Activated CD8-positive, alpha-beta T cell treated with anti-CD3 and anti-CD28 coated beads for 36 hours (primary cell): ENCODE results near the gene ACP1. TPM values are rescaled to one million over a fixed set of nuclear protein-coding genes. Genes with fewer than 3 reads are reported as not detected.
"Not testable (repeated sequence)": the region's sequence is repeated elsewhere in the genome, so short reads cannot be mapped to it uniquely, and the experiment has no call there.

Source experiments
- ATAC-seq: fragments of 200-7000 bp; cut with Tn5 transposase; one replicate; pipeline ENCODE4 v1.10.0; 2021; ENCODE audit warnings: mild to moderate bottlenecking, moderate library complexity
- CTCF ChIA-PET: fragments of 350-600 bp; sonication (Branson Sonifier 250); formaldehyde crosslinking; loops from one replicate; lab custom pipeline; 2021; ENCODE audit warnings: antibody characterized with exemption; lab: Charles Lee
- POLR2A ChIA-PET: fragments of 350-600 bp; sonication (Branson Sonifier 250); formaldehyde crosslinking; loops from one replicate; lab custom pipeline; 2021; ENCODE audit warnings: antibody characterized with exemption; lab: Charles Lee
- DNase-seq: peaks from one replicate; pipeline ENCODE4 v3.0.0-alpha.2; 2020
- H3K27ac Mint-ChIP-seq: one replicate; pipeline ENCODE4 v1.8.0; 2021; ENCODE audit warnings: mild to moderate bottlenecking, mixed read lengths
- H3K27me3 Mint-ChIP-seq: one replicate; pipeline ENCODE4 v1.8.0; 2021; ENCODE audit warnings: mixed read lengths
- H3K36me3 Mint-ChIP-seq: one replicate; pipeline ENCODE4 v1.8.0; 2021; ENCODE audit warnings: low read depth, mixed read lengths
- H3K4me1 Mint-ChIP-seq: one replicate; pipeline ENCODE4 v1.8.0; 2021; ENCODE audit warnings: low read depth, mixed read lengths
- H3K4me3 Mint-ChIP-seq: one replicate; pipeline ENCODE4 v1.8.0; 2021; ENCODE audit warnings: mild to moderate bottlenecking, moderate library complexity, mixed read lengths
- H3K9me3 Mint-ChIP-seq: one replicate; pipeline ENCODE4 v1.8.0; 2021; ENCODE audit warnings: mixed read lengths
- CTCF ChIP-seq: fragments of 200-600 bp; IDR thresholded peaks from one replicate; pipeline ENCODE4 v1.8.0; 2022; ENCODE audit warnings: antibody characterized with exemption, mild to moderate bottlenecking
- intact Hi-C: fragments of 100-400 bp; cut with micrococcal nuclease; formaldehyde crosslinking; loops from one replicate; pipeline ENCODE4 v1.10.0; 2022
- total RNA-seq, 2 experiments: library from RNA; stranded (reverse); gene quantifications; one replicate each; pipeline ENCODE4 v1.2.3, GENCODE V29; 2021

The ACP1 gene
- total RNA-seq, 2 experiments from 2014 or later: 146 to 153 TPM

GRCh38 chr2:310994-311393, 46.2 kb downstream of the ACP1 start:
- no peak overlapping the region for H3K27ac Mint-ChIP-seq
- DNase-seq: no peak
- no peak overlapping the region for H3K4me3 Mint-ChIP-seq
- POLR2A ChIA-PET: interaction anchor here (0.9 kb wide), 1 partner anchor 30 kb away, joined by 4 read pairs; no protein-coding TSS in a partner anchor
- ATAC-seq: no peak
- H3K27me3 Mint-ChIP-seq: peaks cover 2% of the 10 kb centered on the region
- intact Hi-C loops: no loop called here
- TF ChIP-seq CTCF: no peak
- CTCF ChIA-PET: no interaction called here
- no peaks in the 10 kb centered on the region for H3K4me1 Mint-ChIP-seq
- no peaks in the 10 kb centered on the region for H3K9me3 Mint-ChIP-seq
- no peaks in the 10 kb centered on the region for H3K36me3 Mint-ChIP-seq

DNA sequence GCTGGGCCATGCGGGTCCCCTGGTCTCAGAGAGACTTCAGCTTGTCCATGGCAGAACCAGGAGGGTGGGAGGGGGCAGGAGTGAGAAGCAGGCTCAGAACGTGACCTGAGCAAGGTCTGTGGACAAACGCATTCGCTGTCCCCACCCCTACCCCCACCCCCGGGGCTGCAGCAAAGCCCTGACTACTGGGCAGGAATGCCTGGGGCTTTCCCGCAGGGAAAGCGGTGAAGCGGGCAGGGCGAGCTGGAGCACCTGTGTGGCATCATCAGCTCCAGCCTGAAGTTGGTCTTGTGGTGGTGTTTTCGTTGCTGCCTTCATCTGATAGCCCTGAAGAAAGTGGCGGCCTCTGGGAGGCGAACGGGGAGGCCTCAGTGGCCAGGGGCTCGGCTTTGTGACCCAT, 49.2 kb downstream of the ACP1 start:
- ATAC-seq (no peak), DNase-seq (no peak)
- POLR2A ChIA-PET: interaction anchor here (0.6 kb wide), 1 partner anchor 116 kb away, joined by 3 read pairs; no protein-coding TSS in a partner anchor
- Mint-ChIP-seq H3K36me3 (peaks cover 7% of the 10 kb centered on the region), H3K27ac (no peak overlapping the region), H3K4me1 (peaks cover 20% of the 10 kb centered on the region), H3K9me3 (peaks cover 4% of the 10 kb centered on the region), H3K27me3 (peaks cover 7% of the 10 kb centered on the region), H3K4me3 (no peak overlapping the region)
- intact Hi-C loops: no loop called here
- no peak for TF ChIP-seq CTCF
- CTCF ChIA-PET: no interaction called here

DNA sequence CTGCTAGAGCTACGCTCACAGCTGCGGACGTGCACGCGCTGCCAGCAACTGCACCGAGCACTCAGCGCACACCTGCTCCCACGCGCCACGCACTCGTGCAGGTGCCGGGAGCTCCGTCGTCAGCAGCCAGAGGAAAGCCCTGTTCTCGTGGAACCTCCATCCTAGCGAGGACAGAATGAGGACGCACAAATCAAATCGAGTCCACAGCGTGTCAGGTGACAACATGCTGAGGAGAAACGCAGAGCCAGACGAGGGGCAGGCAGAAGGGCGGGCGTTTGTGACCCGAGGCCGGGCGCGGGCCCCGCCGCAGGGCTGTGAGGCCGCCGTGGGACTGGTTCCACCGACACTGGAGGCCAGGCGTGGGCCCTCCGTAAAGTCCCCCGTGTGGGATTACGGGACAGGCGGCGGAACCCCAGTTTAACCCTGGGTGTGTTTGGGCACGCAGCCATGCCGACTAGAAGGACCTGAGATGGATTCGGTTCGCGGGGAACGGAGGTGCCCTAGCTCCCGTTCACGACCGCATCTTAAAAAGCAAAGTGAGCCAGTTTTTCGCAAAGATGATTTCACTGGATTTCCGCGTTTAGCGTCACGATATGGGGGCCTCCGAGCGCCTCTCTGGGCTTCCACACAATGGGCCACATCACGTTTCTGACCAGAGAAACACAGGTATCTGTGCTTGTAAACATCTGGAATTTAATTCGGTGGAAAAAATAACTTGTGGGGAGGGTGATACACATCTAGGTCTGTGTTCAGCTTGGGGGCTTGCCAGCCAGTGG, 50.0 kb downstream of the ACP1 start:
- no peak for ATAC-seq
- ChIA-PET POLR2A (interaction anchor here (0.6 kb wide), 1 partner anchor 116 kb away, joined by 3 read pairs; no protein-coding TSS in a partner anchor), CTCF (no interaction called here)
- Mint-ChIP-seq H3K4me1 (peaks cover 24% of the 10 kb centered on the region), H3K9me3 (peaks cover 5% of the 10 kb centered on the region), H3K27ac (no peak overlapping the region), H3K27me3 (peaks cover 9% of the 10 kb centered on the region), H3K36me3 (peaks cover 7% of the 10 kb centered on the region), H3K4me3 (no peak overlapping the region)
- DNase-seq: no peak
- TF ChIP-seq CTCF: no peak
- intact Hi-C loops: no loop called here

DNA sequence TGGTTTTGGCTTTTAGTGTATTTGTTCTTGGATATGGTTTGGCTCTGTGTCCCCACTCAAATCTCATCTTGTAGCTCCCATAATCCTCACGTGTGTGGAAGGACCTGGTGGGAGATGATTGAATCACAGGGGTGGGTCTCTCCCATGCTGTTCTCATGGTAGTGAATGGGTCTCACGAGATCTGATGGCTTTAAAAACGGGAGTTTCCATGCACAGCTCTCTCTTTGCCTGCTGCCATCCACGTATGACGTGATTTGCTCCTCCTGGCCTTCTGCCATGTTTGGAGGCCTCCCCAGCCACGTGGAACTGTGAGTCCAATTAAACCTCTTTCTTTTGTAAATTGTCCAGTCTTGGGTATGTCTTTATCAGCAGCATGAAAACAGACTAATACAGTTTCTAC, 51.2 kb downstream of the ACP1 start:
- H3K36me3 Mint-ChIP-seq, DNase-seq, H3K9me3 Mint-ChIP-seq: not testable (repeated sequence)

DNA sequence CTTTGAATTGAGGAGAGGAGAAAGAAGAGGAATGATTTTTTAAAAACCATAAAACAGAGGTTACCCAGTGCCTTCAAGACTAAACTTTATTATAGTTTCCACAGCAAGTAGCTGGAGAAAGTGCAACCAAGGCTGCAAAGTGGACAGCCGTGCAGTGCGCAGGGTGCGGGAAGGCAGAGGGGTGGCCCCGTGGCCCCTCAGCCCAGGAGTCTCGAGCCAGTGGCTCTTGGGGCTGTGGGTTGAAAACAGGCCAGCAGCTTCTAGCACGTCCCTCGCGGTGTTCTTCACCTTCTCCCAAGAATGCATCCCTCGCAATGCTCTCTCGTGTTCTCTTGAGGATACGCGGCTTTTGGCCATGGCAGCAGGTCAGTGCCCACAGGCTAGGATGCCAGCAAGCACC, 51.6 kb downstream of the ACP1 start:
- CTCF ChIA-PET: no interaction called here
- Mint-ChIP-seq H3K36me3 (peaks cover 7% of the 10 kb centered on the region), H3K27ac (no peak overlapping the region), H3K4me1 (peaks cover 28% of the 10 kb centered on the region), H3K9me3 (peaks cover 5% of the 10 kb centered on the region), H3K4me3 (no peak overlapping the region), H3K27me3 (peaks cover 9% of the 10 kb centered on the region)
- no peak for TF ChIP-seq CTCF
- POLR2A ChIA-PET: no interaction called here
- intact Hi-C loops: no loop called here
- DNase-seq (no peak), ATAC-seq (no peak)

More for the DNA sequence above, 51.2 kb downstream of the ACP1 start:
- POLR2A ChIA-PET, H3K27me3 Mint-ChIP-seq, H3K27ac Mint-ChIP-seq, ATAC-seq, intact Hi-C loops, H3K4me3 Mint-ChIP-seq, CTCF ChIA-PET: not testable (repeated sequence)
- peaks cover 28% of the 10 kb centered on the region for H3K4me1 Mint-ChIP-seq
